Tibial nerve (tissue), 4 donors: ENCODE measurements around the gene CPS1. TPM values are rescaled to one million over a fixed set of nuclear protein-coding genes. Genes with fewer than 3 reads are reported as not detected.

Experiments used
- DNase-seq, 2 donors: peaks; one replicate each; pipeline ENCODE4 v3.0.0-alpha.2; 2019; ENCODE audit warnings: low spot score in 2 of 2
- H3K27ac ChIP-seq, 4 donors: fragments of 200-600 bp; sonication (generic) in 3 of 4; one replicate each; pipeline ENCODE4 v1.5.1; 2017 to 2019; ENCODE audit warnings: mild to moderate bottlenecking in 1 of 4
- H3K27me3 ChIP-seq, 2 donors: fragments of 200-600 bp; sonication (generic) in 1 of 2; one replicate each; pipeline versions ENCODE4 v1.5.1 to v1.6.0; 2017 to 2019
- H3K36me3 ChIP-seq, 3 donors: fragments of 200-600 bp; sonication (generic); one replicate each; pipeline ENCODE4 v1.5.1; 2018 to 2019
- H3K4me1 ChIP-seq, 4 donors: fragments of 200-600 bp; sonication (generic) in 3 of 4; one replicate each; pipeline ENCODE4 v1.5.1; 2017 to 2019
- H3K4me3 ChIP-seq, 4 donors: fragments of 200-600 bp; sonication (generic) in 3 of 4; one replicate each; pipeline ENCODE4 v1.5.1; 2017 to 2019; ENCODE audit warnings: mild to moderate bottlenecking in 1 of 4, moderate library complexity in 1 of 4
- H3K9me3 ChIP-seq, 4 donors: fragments of 200-600 bp; sonication (generic) in 3 of 4; one replicate each; pipeline ENCODE4 v1.5.1; 2017 to 2019
- EP300 ChIP-seq, 2 donors: sonication (generic); formaldehyde crosslinking; IDR thresholded peaks; one replicate each; pipeline ENCODE4 v1.6.1; 2017; ENCODE audit warnings: antibody characterized with exemption in 2 of 2, mild to moderate bottlenecking in 1 of 2
- POLR2A ChIP-seq, 2 donors: fragments of 450-650 bp; IDR thresholded peaks; one replicate each; pipeline ENCODE4 v1.6.1; 2017; ENCODE audit warnings: antibody characterized with exemption in 2 of 2, mild to moderate bottlenecking in 2 of 2, moderate library complexity in 2 of 2
- WGBS, 2 donors: methylation state at CpG; one replicate each; pipeline ENCODE4 v1.1.5; 2018; 5-methylcytosine and 5-hydroxymethylcytosine counted together
- total RNA-seq, 4 donors: library from RNA; depleted of rRNA; stranded (reverse); fragments of >200 nt; gene quantifications; one replicate each; pipeline ENCODE4 v1.1.0, GENCODE V29; 2016
- TF ChIP-seq, protein P1 (sequence below), 5 experiments: fragments of 200-600 bp in 3 of 5; fragments of 450-650 bp in 2 of 5; sonication (generic) in 3 of 5; IDR thresholded peaks; one replicate each; pipeline ENCODE4 v1.5.1; 2016 to 2019; ENCODE audit warnings: antibody characterized with exemption in 5 of 5, mild to moderate bottlenecking in 3 of 5, moderate library complexity in 2 of 5

Gene CPS1
- total RNA-seq, 4 donors from 2014 or later = 5.9 to 15.1 (median 7.7) TPM

DNA sequence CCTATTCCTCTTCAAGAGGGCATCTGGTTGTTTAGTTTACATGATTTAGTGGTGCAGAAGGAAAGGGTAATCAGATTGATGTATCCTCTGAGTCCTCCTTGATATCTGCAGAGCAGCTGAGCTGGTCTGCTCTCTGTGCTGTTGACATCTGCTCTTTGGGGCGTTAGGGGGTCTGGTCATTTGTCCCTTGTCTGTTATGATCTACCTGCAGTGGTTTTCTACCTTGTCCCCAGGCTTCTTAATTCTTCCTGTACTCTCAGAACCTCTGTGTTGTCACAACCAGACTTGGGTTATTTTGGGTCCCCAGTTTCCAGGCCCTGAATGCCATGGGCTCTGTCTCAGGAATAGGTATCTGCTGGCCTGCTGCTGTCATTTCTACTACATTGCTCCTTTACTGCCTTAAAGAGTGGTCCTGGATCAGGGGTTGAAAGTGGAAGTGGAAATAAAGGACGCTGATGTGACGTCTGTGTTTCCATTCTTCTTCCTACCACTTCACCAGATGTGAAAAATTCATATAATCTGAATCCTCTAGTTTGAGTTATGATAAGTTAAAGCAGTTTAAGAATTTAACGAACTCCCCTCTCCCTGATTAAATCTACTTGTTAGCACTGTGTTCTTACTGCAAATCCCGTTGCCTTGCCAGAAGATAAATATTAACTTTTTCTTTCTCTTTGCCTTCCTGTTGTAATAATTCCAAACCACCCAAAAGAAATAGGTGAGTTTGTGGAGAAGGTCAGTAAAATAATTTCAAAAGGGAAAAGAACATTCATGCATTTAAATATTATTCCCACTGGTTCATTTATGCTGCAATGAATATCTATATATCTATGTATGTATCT is 16.6 kb upstream of the CPS1 start:
- WGBS, 2 donors = 82 to 87% methylated on average over 5 of the region's 5 CpGs

DNA sequence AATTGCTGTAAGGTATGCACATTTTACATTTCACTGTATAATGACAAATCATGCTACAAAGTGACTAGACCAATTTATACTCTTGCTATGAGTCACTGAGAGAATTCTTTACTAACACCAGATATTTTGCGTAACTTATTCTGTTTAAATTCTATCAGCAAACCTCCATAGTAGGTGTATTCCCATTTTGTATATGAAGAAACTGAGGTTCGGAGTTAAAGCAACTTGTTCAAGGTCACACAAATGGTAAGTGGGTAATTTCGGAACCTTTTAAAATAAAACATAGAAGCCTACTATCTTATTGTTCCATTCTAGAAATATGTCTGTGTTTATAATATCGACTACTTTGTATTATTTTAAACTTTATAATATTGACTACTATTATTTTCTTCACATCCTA is 15.9 kb upstream of the CPS1 start:
- H3K9me3 ChIP-seq = no peaks in the 10 kb centered on the region
- H3K27ac ChIP-seq = no peak overlapping the region
- no peaks in the 10 kb centered on the region for H3K4me1 ChIP-seq
- H3K27me3 ChIP-seq = no peaks in the 10 kb centered on the region
- no peak for DNase-seq
- TF ChIP-seq, protein P1, sequence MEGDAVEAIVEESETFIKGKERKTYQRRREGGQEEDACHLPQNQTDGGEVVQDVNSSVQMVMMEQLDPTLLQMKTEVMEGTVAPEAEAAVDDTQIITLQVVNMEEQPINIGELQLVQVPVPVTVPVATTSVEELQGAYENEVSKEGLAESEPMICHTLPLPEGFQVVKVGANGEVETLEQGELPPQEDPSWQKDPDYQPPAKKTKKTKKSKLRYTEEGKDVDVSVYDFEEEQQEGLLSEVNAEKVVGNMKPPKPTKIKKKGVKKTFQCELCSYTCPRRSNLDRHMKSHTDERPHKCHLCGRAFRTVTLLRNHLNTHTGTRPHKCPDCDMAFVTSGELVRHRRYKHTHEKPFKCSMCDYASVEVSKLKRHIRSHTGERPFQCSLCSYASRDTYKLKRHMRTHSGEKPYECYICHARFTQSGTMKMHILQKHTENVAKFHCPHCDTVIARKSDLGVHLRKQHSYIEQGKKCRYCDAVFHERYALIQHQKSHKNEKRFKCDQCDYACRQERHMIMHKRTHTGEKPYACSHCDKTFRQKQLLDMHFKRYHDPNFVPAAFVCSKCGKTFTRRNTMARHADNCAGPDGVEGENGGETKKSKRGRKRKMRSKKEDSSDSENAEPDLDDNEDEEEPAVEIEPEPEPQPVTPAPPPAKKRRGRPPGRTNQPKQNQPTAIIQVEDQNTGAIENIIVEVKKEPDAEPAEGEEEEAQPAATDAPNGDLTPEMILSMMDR (IDR thresholded peaks at IDR 0.05) = no peak
- no peak for TF ChIP-seq EP300 (IDR thresholded peaks at IDR 0.05)
- TF ChIP-seq POLR2A (IDR thresholded peaks at IDR 0.05) = no peak
- WGBS, 2 donors = 96 to 97% methylated on average over 4 of the region's 4 CpGs
- H3K36me3 ChIP-seq = no peaks in the 10 kb centered on the region
- H3K4me3 ChIP-seq = no peak overlapping the region

More for the DNA sequence above, 16.6 kb upstream of the CPS1 start:
- Histone ChIP-seq H3K27me3 (no peaks in the 10 kb centered on the region), H3K27ac (no peak overlapping the region), H3K9me3 (no peaks in the 10 kb centered on the region), H3K4me3 (no peak overlapping the region), H3K4me1 (no peaks in the 10 kb centered on the region), H3K36me3 (no peaks in the 10 kb centered on the region)
- TF ChIP-seq POLR2A (IDR thresholded peaks at IDR 0.05) (no peak), EP300 (IDR thresholded peaks at IDR 0.05) (no peak)
- TF ChIP-seq, protein P1 (IDR thresholded peaks at IDR 0.05) = no peak
- no peak for DNase-seq

DNA sequence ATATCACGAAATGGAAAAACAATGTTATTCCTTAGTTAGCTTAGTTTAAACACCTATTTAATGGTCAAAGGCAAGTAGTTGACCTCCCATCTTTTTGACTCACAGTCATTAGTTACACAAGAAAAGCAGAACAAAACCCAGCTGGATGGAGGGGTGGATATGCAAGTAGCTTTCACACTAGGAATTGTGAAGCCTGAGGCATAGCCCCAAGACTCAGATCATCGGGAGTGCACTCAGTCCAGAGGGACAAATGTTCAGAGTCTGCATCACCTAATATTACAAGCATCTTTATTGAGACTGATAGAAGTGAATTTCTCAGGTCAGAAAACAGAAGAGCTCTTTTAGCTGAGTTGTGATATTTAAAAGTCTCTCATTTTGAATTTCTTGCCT is 15.5 kb upstream of the CPS1 start:
- Histone ChIP-seq H3K4me1 (no peaks in the 10 kb centered on the region), H3K27me3 (no peaks in the 10 kb centered on the region), H3K9me3 (no peaks in the 10 kb centered on the region), H3K4me3 (no peak overlapping the region), H3K36me3 (no peaks in the 10 kb centered on the region), H3K27ac (no peak overlapping the region)
- 62 to 65% methylated on average over 2 of the region's 2 CpGs for WGBS, 2 donors
- TF ChIP-seq EP300 (IDR thresholded peaks at IDR 0.05) (no peak), POLR2A (IDR thresholded peaks at IDR 0.05) (no peak)
- TF ChIP-seq, protein P1 (IDR thresholded peaks at IDR 0.05) = no peak
- DNase-seq = no peak

DNA sequence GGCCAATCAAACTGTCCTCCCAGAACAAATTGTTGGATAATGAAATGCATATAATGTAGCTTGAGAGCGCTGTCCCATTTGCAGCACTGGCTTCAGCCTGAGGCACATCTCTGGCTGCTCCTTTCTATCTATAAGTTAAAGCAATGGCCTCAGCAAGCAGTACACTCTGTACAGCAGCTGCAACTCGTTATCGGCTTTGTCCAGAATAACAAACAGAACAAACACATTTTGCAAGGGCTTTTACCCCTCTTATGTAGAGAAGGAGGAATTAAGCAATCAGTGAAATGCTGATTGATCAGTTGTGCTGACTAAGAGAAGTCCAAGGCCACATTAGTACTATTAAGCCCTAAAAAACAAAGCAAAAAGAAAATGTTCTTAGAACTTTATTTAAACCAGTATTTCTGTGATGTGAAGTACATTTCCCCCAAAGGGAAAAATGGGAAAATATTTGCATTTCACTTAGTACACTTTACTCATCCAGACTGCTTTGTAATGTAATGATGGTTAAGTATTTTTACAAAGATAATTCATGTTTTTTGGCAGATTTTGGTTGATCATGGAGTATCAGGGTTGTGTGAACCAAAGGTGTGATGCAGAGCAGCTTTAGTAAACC is 15.0 kb upstream of the CPS1 start:
- no peak for DNase-seq
- Histone ChIP-seq H3K9me3 (no peaks in the 10 kb centered on the region), H3K36me3 (no peaks in the 10 kb centered on the region), H3K27me3 (no peaks in the 10 kb centered on the region), H3K4me3 (no peak overlapping the region), H3K4me1 (no peaks in the 10 kb centered on the region), H3K27ac (no peak overlapping the region)
- WGBS, 2 donors = 36 to 42% methylated on average over 3 of the region's 3 CpGs
- TF ChIP-seq EP300 (IDR thresholded peaks at IDR 0.05) (no peak), POLR2A (IDR thresholded peaks at IDR 0.05) (no peak)
- TF ChIP-seq, protein P1 (IDR thresholded peaks at IDR 0.05) = no peak

DNA sequence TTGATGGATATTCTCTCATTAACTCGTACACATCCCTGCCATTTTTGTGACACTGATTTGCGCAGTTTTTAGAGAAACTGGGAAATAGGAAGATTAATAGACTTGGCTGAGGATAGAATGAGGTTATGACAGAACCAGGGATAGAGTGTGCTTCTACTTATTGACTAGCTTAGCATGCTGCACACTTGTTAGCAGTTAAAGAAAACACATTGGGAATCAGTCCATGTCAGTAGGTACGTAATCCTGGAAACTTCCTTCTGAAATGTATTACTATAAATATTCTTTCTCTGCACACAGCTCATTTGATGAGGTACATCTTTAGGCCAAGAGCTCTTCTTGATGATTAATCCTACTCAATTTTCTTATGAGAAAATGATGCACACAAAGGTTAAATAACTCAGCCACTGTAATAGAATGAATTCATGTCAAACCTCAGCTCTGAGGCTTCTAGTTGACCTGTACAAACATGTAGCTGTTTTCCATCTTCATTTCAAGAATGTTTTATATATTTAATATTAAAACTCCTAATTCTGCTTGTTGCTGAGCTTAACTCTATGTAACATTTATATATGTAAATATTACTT is 12.3 kb upstream of the CPS1 start:
- no peak overlapping the region for H3K4me3 ChIP-seq
- no peak for DNase-seq
- no peaks in the 10 kb centered on the region for H3K9me3 ChIP-seq
- H3K4me1 ChIP-seq = no peaks in the 10 kb centered on the region
- no peaks in the 10 kb centered on the region for H3K36me3 ChIP-seq
- TF ChIP-seq EP300 (IDR thresholded peaks at IDR 0.05) = no peak
- TF ChIP-seq POLR2A (IDR thresholded peaks at IDR 0.05) = no peak
- TF ChIP-seq, protein P1 (IDR thresholded peaks at IDR 0.05) = no peak
- no peak overlapping the region for H3K27ac ChIP-seq
- WGBS, 2 donors = 93 to 96% methylated on average over 3 of the region's 3 CpGs
- no peaks in the 10 kb centered on the region for H3K27me3 ChIP-seq
